GM23338 (cell line): Measurements from ENCODE around the gene CALM1. TPM values are rescaled to one million over a fixed set of nuclear protein-coding genes. Genes with fewer than 3 reads are reported as not detected.

Source experiments
- ATAC-seq: fragments of 200-7000 bp; cut with Tn5 transposase; 3 replicates; pipeline ENCODE4 v1.9.1; 2020
- DNase-seq: peaks from one replicate; pipeline ENCODE4 v3.0.0-alpha.2; 2015; ENCODE audit warnings: low spot score
- H2AFZ ChIP-seq: fragments of 200-600 bp; sonication (generic); 2 replicates; pipeline ENCODE4 v1.8.0; 2016; ENCODE audit warnings: antibody characterized with exemption, mild to moderate bottlenecking, moderate library complexity
- H3F3A ChIP-seq: fragments of 200-600 bp; sonication (generic); replicated peaks from 2 replicates; pipeline ENCODE4 v1.8.0; 2017; ENCODE audit warnings: antibody characterized with exemption, mixed run types, low read depth
- H3K27ac ChIP-seq: fragments of 200-600 bp; sonication (generic); 2 replicates; pipeline ENCODE4 v1.6.1; 2016; ENCODE audit warnings: low read depth
- H3K27me3 ChIP-seq: fragments of 200-600 bp; sonication (generic); 2 replicates; pipeline ENCODE4 v1.8.0; 2016; ENCODE audit warnings: mild to moderate bottlenecking, mixed run types, moderate library complexity; ENCODE audit not compliant: insufficient read depth
- H3K36me3 ChIP-seq: fragments of 200-600 bp; sonication (generic); 2 replicates; pipeline ENCODE4 v1.8.0; 2016; ENCODE audit warnings: mild to moderate bottlenecking; ENCODE audit not compliant: insufficient read depth
- H3K4me1 ChIP-seq: fragments of 200-600 bp; sonication (generic); 2 replicates; pipeline ENCODE4 v1.8.0; 2016; ENCODE audit warnings: mild to moderate bottlenecking, moderate library complexity; ENCODE audit not compliant: insufficient read depth
- H3K4me2 ChIP-seq: fragments of 200-600 bp; sonication (generic); 2 replicates; pipeline ENCODE4 v1.7.1; 2017; ENCODE audit warnings: mixed run types
- H3K4me3 ChIP-seq: fragments of 200-600 bp; sonication (generic); 2 replicates; pipeline ENCODE4 v1.6.1; 2016; ENCODE audit warnings: mixed run types
- H3K79me2 ChIP-seq: fragments of 200-600 bp; sonication (generic); replicated peaks from 2 replicates; pipeline ENCODE4 v1.8.0; 2017; ENCODE audit warnings: mild to moderate bottlenecking; ENCODE audit not compliant: insufficient read depth
- H3K9me2 ChIP-seq: fragments of 200-600 bp; sonication (generic); 2 replicates; pipeline ENCODE4 v1.8.0; 2017; ENCODE audit not compliant: insufficient read depth
- H4K20me1 ChIP-seq: fragments of 200-600 bp; sonication (generic); replicated peaks from 2 replicates; pipeline ENCODE4 v1.8.0; 2017; ENCODE audit warnings: mild to moderate bottlenecking; ENCODE audit not compliant: insufficient read depth
- H3K27ac Mint-ChIP-seq: 2 replicates; pipeline ENCODE4 v1.8.0; 2020; ENCODE audit warnings: inconsistent platforms, mild to moderate bottlenecking, moderate library complexity, mixed read lengths
- H3K27me3 Mint-ChIP-seq: 3 replicates; pipeline ENCODE4 v1.8.0; 2022; ENCODE audit warnings: low read depth, mild to moderate bottlenecking, moderate library complexity, mixed read lengths, inconsistent platforms; ENCODE audit not compliant: insufficient read depth, poor library complexity
- H3K36me3 Mint-ChIP-seq: 3 replicates; pipeline ENCODE4 v1.8.0; 2021; ENCODE audit warnings: low read depth, mild to moderate bottlenecking, inconsistent platforms, moderate library complexity, mixed read lengths
- H3K4me1 Mint-ChIP-seq: 3 replicates; pipeline ENCODE4 v1.8.0; 2020; ENCODE audit warnings: mild to moderate bottlenecking, inconsistent platforms, mixed read lengths
- H3K4me3 Mint-ChIP-seq: 3 replicates; pipeline ENCODE4 v1.8.0; 2021; ENCODE audit warnings: moderate library complexity, mild to moderate bottlenecking, inconsistent platforms, mixed read lengths
- H3K9me3 Mint-ChIP-seq: 3 replicates; pipeline ENCODE4 v1.8.0; 2020; ENCODE audit warnings: moderate library complexity, mild to moderate bottlenecking, inconsistent platforms, mixed read lengths
- CREB1 ChIP-seq: fragments of 250-450 bp; sonication (Bioruptor Pico); IDR thresholded peaks from 2 replicates; pipeline ENCODE4 v1.5.0; 2020; ENCODE audit warnings: low read depth, mild to moderate bottlenecking, moderate library complexity
- CTCF ChIP-seq, 2 experiments: fragments of 200-600 bp in 1 of 2; sonication (generic) in 1 of 2; conservative IDR thresholded peaks; 2 replicates each; pipeline versions ENCODE4 v1.5.1 to v1.6.1; 2016 to 2017; ENCODE audit warnings: antibody characterized with exemption in 2 of 2, low read depth in 2 of 2, mild to moderate bottlenecking in 2 of 2, moderate library complexity in 1 of 2
- EZH2phosphoT487 ChIP-seq: fragments of 200-600 bp; sonication (generic); IDR thresholded peaks from one replicate; pipeline ENCODE4 v1.8.1; 2018; ENCODE audit warnings: antibody characterized with exemption; ENCODE audit not compliant: unreplicated experiment
- POLR2AphosphoS5 ChIP-seq: IDR thresholded peaks from 2 replicates; pipeline ENCODE4 v1.6.1; 2016; ENCODE audit warnings: antibody characterized with exemption, low read depth
- STAT1 ChIP-seq: IDR thresholded peaks from one replicate; pipeline ENCODE4 v1.6.1; 2016; ENCODE audit warnings: antibody characterized with exemption; ENCODE audit not compliant: unreplicated experiment
- polyA plus RNA-seq: library from polyadenylated mRNA; unstranded; fragments of >200 nt; fragmentation: Nextera tagmentation; extraction: Ambion mirVana; gene quantifications from 2 replicates; pipeline ENCODE4 v1.2.1, GENCODE V29; 2016
- total RNA-seq: library from RNA; depleted of rRNA; stranded (reverse); fragments of >200 nt; shearing (Covaris generic); gene quantifications from 2 replicates; pipeline ENCODE4 v1.2.3, GENCODE V29; 2014
- TF ChIP-seq, protein P1 (sequence below): fragments of 250-450 bp; sonication (Bioruptor Pico); IDR thresholded peaks from 2 replicates; pipeline ENCODE4 v1.5.0; 2020; ENCODE audit warnings: mild to moderate bottlenecking, moderate library complexity
- TF ChIP-seq, protein P2 (sequence below): IDR thresholded peaks from 2 replicates; pipeline ENCODE4 v1.6.1; 2016; ENCODE audit warnings: antibody characterized with exemption

Gene CALM1
- total and polyA plus RNA-seq, 2 experiments from 2014 or later: 308 to 2,024 TPM

- peaks cover 5% of the 10 kb centered on the region; the same call in 1 of the 2 replicates for H3K4me1 ChIP-seq
- no peaks in the 10 kb centered on the region for H3K36me3 ChIP-seq
- DNase-seq: peak; percentile 98
- peak overlapping the region; percentile 58 for H3K4me3 ChIP-seq
- Mint-ChIP-seq H3K27ac (no peak overlapping the region), H3K27me3 (peaks cover 8% of the 10 kb centered on the region), H3K36me3 (no peaks in the 10 kb centered on the region), H3K4me1 (peaks cover 12% of the 10 kb centered on the region), H3K9me3 (no peaks in the 10 kb centered on the region), H3K4me3 (peak overlapping the region; percentile 79)
- no peaks in the 10 kb centered on the region for H3K27me3 ChIP-seq
- no peaks in the 10 kb centered on the region for H3F3A ChIP-seq
- peak overlapping the region; percentile 88 for H2AFZ ChIP-seq
- no peaks in the 10 kb centered on the region for H3K79me2 ChIP-seq
- H3K4me2 ChIP-seq: peak overlapping the region; percentile 82
- H3K27ac ChIP-seq: peak overlapping the region; percentile 77; the same call in 1 of the 2 replicates
- ATAC-seq: peak; percentile 96
- no peaks in the 10 kb centered on the region for H3K9me2 ChIP-seq
- no peak for TF ChIP-seq STAT1
- TF ChIP-seq EZH2phosphoT487: no peak
- TF ChIP-seq, protein P1, sequence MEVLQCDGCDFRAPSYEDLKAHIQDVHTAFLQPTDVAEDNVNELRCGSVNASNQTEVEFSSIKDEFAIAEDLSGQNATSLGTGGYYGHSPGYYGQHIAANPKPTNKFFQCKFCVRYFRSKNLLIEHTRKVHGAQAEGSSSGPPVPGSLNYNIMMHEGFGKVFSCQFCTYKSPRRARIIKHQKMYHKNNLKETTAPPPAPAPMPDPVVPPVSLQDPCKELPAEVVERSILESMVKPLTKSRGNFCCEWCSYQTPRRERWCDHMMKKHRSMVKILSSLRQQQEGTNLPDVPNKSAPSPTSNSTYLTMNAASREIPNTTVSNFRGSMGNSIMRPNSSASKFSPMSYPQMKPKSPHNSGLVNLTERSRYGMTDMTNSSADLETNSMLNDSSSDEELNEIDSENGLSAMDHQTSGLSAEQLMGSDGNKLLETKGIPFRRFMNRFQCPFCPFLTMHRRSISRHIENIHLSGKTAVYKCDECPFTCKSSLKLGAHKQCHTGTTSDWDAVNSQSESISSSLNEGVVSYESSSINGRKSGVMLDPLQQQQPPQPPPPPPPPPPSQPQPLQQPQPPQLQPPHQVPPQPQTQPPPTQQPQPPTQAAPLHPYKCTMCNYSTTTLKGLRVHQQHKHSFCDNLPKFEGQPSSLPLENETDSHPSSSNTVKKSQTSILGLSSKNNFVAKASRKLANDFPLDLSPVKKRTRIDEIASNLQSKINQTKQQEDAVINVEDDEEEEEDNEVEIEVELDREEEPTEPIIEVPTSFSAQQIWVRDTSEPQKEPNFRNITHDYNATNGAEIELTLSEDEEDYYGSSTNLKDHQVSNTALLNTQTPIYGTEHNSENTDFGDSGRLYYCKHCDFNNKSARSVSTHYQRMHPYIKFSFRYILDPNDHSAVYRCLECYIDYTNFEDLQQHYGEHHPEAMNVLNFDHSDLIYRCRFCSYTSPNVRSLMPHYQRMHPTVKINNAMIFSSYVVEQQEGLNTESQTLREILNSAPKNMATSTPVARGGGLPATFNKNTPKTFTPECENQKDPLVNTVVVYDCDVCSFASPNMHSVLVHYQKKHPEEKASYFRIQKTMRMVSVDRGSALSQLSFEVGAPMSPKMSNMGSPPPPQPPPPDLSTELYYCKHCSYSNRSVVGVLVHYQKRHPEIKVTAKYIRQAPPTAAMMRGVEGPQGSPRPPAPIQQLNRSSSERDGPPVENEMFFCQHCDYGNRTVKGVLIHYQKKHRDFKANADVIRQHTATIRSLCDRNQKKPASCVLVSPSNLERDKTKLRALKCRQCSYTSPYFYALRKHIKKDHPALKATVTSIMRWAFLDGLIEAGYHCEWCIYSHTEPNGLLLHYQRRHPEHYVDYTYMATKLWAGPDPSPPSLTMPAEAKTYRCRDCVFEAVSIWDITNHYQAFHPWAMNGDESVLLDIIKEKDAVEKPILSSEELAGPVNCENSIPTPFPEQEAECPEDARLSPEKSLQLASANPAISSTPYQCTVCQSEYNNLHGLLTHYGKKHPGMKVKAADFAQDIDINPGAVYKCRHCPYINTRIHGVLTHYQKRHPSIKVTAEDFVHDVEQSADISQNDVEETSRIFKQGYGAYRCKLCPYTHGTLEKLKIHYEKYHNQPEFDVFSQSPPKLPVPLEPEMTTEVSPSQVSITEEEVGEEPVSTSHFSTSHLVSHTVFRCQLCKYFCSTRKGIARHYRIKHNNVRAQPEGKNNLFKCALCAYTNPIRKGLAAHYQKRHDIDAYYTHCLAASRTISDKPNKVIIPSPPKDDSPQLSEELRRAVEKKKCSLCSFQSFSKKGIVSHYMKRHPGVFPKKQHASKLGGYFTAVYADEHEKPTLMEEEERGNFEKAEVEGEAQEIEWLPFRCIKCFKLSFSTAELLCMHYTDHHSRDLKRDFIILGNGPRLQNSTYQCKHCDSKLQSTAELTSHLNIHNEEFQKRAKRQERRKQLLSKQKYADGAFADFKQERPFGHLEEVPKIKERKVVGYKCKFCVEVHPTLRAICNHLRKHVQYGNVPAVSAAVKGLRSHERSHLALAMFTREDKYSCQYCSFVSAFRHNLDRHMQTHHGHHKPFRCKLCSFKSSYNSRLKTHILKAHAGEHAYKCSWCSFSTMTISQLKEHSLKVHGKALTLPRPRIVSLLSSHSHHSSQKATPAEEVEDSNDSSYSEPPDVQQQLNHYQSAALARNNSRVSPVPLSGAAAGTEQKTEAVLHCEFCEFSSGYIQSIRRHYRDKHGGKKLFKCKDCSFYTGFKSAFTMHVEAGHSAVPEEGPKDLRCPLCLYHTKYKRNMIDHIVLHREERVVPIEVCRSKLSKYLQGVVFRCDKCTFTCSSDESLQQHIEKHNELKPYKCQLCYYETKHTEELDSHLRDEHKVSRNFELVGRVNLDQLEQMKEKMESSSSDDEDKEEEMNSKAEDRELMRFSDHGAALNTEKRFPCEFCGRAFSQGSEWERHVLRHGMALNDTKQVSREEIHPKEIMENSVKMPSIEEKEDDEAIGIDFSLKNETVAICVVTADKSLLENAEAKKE (CRISPR knock-in tag): no peak
- TF ChIP-seq CTCF (conservative IDR thresholded peaks at IDR 0.05; ENCODE audit: low read depth in 2 of 2): peak; percentile 18 to 39; a peak in 3 of 4 replicates
- peak; percentile 84 for TF ChIP-seq POLR2AphosphoS5
- peak; percentile 11; the same call in 1 of the 2 replicates for TF ChIP-seq CREB1 (CRISPR knock-in tag)
- TF ChIP-seq, protein P2, sequence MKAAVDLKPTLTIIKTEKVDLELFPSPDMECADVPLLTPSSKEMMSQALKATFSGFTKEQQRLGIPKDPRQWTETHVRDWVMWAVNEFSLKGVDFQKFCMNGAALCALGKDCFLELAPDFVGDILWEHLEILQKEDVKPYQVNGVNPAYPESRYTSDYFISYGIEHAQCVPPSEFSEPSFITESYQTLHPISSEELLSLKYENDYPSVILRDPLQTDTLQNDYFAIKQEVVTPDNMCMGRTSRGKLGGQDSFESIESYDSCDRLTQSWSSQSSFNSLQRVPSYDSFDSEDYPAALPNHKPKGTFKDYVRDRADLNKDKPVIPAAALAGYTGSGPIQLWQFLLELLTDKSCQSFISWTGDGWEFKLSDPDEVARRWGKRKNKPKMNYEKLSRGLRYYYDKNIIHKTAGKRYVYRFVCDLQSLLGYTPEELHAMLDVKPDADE: no peak
- H4K20me1 ChIP-seq: no peaks in the 10 kb centered on the region
Measured at GRCh38 chr14:90454041-90455000, 57.5 kb downstream of the CALM1 start.
